ENCODE measurements around the gene STAP2. TPM values are rescaled to one million over a fixed set of nuclear protein-coding genes. Genes with fewer than 3 reads are reported as not detected.
"Not testable (repeated sequence)": the region's sequence is repeated elsewhere in the genome, so short reads cannot be mapped to it uniquely, and the experiment has no call there.

The STAP2 gene
- total RNA-seq, 1 experiment from 2014 or later = 96.1 TPM

- DNase-seq (ENCODE audit: low spot score) = no peak
Observed at GRCh38 chr19:4301590-4302242, 36.9 kb downstream of the STAP2 start.

DNA sequence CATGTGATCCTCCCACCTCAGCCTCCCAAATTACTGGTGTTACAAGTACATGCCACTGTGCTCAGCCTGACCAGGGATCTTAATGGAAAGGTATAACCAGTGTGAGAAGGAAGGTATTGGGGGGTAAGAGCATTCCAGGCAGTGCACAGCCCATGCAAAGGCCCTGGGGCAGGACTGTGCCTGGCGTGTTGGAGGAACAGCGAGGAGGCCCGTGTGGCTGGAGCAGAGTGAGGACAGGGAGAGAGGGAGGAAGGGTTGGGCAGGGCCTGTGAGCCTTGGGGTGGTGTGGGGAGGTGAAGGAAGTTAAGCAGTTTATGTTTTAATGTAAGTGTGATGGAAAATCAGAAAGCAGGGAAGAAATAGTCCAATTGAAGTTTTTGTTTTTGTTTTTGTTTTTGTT is 38.0 kb downstream of the STAP2 start:
- DNase-seq (ENCODE audit: low spot score) = no peak

GRCh38 chr19:4298810-4299550 is 39.6 kb downstream of the STAP2 start:
- DNase-seq (ENCODE audit: low spot score) = no peak

DNA sequence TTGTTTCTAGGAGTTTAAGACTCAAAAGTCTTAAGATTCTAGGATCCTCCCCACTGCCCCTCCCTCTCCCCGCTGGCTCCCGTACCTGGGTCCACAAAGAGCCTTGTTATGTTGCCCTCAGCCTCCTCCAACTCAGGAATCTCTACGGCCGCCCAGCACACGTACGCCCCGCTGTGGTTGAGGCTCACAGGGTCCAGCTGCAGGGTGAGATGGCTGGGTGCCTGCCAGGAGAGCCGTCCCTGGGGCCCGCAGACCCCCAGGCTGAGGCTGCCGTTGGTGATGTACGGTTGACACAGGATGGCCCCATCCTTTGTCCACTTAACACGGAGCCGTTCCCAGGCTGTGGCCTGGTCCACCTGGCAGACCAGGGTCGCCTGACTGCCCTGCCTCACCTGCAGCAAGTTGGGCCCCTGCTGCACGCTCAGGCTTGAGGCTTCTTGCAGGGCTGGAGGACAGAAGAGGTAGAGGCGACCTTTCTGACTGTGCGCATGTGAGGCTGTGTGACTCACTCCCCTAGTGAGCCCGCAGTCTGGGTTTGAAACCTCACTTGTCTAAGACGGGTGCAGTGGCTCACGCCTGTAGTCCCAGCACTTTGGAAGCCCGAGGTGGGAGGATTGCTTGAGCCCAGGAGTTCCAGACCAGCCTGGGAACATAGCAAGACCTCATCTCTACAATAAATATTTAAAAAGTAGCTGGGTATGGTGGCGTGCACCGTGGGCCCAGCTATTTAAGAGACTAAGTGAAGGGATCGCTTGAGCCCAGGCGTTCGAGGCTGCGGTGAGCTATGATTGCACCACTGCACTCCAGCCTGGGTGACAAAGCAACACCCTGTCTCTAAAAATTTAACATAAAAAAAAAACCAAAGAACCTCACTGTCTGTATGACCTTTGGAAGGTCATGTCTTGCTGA is 40.5 kb downstream of the STAP2 start:
- DNase-seq (ENCODE audit: low spot score) = no peak

- DNase-seq (ENCODE audit: low spot score) = no peak
Observed at GRCh38 chr19:4295972-4296771, 42.5 kb downstream of the STAP2 start.

GRCh38 chr19:4294389-4294788 is 44.2 kb downstream of the STAP2 start:
- no peak for DNase-seq (ENCODE audit: low spot score)

- DNase-seq (ENCODE audit: low spot score) = no peak
Observed at GRCh38 chr19:4292515-4292914, 46.1 kb downstream of the STAP2 start.

GRCh38 chr19:4291184-4291732 is 47.4 kb downstream of the STAP2 start:
- no peak for DNase-seq (ENCODE audit: low spot score)

DNA sequence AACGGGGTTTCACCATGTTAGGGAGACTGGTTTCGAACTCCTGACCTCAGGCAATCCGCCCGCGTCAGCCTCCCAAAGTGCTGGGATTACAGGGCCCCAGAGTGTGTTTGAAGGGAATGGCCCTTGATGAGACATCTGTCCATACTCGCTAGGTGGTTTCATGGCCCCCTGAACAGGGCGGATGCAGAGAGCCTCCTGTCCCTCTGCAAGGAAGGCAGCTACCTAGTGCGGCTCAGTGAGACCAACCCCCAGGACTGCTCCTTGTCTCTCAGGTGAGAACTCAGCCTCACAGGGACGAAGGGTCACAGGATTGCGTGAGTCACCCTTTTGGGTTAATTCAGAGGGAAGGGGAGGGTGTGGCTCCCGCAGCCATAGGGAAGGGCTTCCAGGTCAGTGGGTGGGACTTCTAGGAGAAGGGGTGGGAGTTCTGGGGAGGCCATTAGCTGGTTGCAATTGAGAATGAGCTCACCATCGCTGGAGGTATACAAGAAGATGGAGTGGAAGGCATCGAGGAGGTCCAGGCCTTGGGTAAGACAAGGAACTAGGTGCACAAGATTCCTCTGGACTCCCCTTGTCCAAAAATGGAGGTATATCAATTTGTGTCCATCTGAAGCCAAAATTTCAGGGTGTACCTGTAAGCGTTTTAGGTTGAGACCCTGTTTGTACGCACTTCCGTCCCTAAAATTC is 50.4 kb downstream of the STAP2 start:
- DNase-seq (ENCODE audit: low spot score) = peak; percentile 28

DNA sequence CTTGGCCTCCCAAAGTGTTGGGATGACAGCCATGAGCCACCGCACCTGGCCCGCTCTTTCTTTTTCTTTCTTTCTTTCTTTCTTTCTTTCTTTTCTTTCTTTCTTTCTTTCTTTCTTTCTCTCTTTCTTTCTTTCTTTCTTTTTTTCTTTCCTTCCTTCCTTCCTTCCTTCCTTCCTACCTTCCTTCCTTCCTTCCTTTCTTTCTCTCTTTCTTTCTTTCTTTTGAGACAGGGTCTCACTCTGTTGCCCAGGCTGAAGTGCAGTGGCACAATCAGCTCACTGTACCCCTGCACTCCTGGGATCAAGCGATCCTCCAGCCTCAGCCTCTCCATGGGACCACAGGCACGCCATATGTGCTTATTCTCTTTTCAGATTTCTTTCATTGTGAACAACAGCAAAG is 52.5 kb downstream of the STAP2 start:
- DNase-seq (ENCODE audit: low spot score) = not testable (repeated sequence)

- DNase-seq (ENCODE audit: low spot score) = no peak
Observed at GRCh38 chr19:4284974-4285373, 53.7 kb downstream of the STAP2 start.

DNA sequence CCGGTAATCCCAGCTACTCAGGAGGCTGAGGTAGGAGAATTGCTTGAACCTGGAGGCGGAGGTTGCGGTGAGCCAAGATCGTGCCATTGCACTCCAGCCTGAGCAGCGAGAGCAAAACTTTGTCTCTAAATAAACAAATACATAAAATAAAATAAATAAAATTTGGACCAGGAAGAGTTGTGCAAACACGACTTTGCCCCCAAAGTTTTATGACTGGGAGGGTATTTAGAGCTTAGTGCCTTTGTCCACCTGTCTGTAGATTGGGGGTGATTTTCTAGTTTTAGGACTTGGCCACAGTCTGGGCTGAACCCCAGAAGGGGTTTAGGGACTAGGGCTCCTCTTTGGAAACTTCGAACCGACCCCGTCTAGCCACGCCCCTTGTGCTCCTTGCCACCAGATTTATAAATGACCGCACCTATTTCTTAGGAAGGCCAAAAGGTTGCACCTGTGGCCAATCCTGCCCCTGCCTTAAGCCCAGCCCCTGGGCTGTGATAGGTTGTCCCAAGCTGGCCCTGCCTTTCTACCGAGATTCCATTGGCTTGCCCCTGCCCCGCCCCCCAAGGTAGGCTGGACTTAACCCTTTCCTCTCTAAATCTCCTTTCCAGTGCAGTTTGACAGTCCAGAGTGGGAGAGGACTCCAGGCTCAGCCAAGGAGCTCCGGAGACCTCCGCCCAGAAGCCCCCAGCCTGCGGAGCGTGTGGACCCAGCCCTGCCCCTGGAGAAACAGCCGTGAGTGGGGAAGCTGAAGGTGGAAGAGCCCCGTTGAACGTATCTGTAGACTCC is 54.3 kb downstream of the STAP2 start:
- peak; percentile 34 for DNase-seq (ENCODE audit: low spot score)

DNA sequence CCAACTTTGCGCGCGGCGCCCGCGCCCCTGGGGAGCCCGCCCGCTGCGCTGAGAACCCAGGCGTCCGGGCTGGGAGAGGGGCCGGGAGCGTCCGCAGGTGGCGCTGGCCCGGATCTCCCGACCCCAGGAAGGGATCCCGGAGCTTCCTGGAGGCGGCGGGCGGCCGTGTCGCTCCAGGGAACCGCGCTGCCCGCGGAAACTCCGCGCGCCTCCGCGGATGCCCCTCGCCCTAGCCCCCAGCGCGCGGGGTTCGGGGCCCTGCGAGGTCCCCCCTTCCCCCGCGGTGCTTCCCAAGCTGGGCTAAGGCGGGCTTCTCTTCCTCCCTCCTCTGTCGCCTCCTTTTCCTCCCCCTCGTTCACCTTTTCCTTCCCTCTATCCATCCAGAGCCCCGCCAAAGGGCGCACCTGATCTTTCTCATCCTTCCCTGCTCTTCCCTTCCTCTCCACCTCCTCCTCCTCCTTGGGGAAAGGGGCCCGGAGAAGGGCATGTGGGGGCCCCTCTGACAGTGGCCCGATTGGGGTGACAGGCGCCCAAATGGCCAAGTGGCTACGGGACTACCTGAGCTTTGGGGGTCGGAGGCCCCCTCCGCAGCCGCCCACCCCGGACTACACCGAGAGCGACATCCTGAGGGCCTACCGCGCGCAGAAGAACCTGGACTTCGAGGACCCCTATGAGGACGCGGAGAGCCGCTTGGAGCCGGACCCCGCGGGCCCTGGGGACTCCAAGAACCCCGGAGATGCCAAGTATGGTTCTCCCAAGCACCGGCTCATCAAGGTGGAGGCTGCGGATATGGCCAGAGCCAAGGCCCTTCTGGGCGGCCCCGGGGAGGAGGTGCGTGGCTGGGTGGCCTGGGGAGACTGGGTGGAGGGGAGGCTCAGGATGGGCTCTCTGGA is 58.9 kb downstream of the STAP2 start:
- no peak for DNase-seq (ENCODE audit: low spot score)

GRCh38 chr19:4279267-4279529 is 59.4 kb downstream of the STAP2 start:
- DNase-seq (ENCODE audit: low spot score) = no peak

DNA sequence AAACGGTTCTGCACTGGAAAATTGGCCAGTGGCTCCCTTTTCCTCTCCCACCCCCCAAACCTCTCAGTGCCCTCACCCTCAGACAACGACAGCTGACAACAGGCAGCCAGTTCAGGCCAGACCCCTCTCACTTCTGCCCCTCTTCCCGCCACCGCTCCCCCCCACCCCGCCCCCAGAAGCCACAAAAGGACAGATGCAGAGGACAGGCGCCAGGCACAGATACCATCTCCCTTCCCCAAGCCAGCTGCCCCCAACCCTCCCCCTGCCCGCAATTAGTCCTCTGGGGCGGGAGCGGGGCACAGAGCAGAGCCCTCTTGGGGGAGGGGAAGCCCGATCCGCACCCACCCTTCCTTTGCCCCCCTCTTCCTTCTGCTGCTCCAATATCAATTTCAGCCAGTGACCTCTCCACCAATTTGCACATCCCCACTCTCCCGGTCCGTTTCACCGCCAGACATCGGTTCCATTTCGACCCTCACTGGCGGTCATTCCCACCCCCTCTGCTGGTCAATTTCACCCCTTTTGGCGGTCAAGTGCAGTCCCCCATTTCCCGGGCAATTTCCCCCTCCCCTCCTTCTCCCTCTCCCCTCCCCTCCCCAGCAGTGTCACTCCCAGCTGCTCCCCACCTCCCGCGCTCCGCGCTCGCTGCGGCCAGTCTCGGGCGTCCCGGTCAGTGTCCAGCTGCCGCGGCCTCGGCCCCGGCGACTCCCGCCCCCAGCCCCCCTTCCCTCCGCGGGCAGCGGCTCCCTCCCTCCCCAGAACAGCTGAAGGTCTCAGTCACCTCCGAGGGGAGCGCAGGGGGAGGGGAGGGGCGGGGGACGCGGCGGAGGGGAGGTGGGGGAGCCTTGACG is 60.0 kb downstream of the STAP2 start, which contains the start of gene SHD:
Gene SHD, plus strand, starts transcription at position 848 of the 848 bp plus-strand sequence. CDS start 798 bp downstream, outside the sequence.
- DNase-seq (ENCODE audit: low spot score) = no peak

DNA sequence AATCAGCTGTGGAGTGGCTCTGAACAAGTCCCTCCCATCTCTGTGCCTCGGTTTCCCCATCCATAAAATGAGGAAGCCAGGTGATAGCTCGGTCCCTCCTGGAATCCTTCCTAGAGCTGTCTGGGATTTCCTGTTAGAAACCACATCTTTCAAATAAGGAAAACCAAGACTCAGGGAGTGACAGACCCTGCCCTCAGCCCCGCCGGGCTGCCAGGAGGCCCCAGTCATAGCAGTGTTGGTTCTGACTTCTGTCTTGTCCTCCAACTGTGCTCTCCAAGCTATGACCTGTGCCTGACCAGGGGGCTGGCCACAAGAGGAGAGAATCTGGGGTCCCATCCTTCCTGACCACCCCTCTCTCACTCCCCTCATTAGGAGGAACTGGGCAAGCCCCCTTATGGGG is 60.6 kb downstream of the STAP2 start:
- DNase-seq (ENCODE audit: low spot score) = no peak

DNA sequence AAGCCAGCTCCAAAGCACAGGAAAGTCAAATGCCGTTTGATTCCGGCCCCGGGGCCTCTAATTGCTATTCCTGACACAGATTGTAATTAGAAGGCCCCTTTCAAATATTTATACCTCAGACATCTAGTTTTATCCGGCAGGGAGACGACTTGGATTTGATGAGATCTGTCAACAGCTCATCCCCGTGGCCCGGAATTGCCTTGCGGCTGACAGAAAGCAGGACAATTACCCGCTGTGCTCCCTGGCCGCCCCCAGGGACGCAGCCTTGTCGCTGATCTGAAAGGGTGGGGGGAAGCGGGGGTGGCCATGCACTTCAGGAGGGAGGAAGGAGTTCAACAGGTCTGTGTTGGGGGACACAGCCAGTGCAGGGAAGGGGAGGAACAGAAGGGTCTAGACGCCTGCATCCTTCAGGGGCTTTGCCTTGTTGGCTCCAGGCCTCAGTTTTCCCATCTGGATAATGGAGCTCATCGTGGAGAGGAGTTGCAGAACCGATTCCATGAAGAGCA is 61.4 kb downstream of the STAP2 start:
- DNase-seq (ENCODE audit: low spot score) = no peak

DNA sequence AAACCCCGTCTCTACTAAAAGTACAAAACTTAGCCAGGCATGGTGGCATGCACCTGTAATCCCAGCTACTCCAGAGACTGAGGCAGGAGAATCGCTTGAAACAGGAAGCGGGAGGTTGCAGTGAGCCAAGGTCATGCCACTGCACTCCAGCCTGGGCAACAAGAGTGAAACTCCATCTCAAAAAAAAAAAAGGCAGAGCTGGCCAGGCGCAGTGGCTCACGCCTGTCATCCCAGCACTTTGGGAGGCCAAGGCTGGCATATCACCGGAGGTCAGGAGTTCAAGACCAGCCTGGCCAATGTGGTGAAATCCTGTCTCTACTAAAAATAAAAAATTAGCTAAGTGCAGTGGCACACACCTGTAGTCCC is 64.3 kb downstream of the STAP2 start:
- DNase-seq (ENCODE audit: low spot score) = not testable (repeated sequence)
